HG03565 (cell line): ENCODE measurements around the gene KIR3DL1.
"Not testable (repeated sequence)": the region's sequence is repeated elsewhere in the genome, so short reads cannot be mapped to it uniquely, and the experiment has no call there.

Source experiments
- ATAC-seq: cut with Tn5 transposase; IDR thresholded peaks from one replicate; pipeline ENCODE4 v1.9.1; 2021; ENCODE audit warnings: mild to moderate bottlenecking, moderate library complexity; ENCODE audit not compliant: unreplicated experiment

Gene KIR3DL1

GRCh38 chr19:54806516-54806838, 9.8 kb upstream of the KIR3DL1 start:
- no peak for ATAC-seq

DNA sequence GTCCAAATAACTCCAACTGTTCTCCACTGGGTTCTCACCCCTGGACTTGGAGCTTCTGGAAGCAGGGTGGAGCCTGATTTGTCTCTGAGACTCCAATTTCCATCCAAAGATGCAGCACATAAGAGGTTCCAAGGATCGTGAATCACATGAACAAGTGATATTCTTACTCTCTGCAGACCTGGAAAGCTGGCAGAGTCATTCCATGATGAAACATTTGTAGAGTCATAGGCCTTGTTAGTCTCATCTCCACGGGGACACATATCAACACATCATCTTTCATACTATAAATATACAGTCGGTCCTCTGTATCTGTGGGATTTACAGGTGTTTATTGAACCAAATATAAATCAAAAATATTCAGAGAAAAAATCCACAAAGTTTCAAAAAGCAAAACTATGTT, 1.7 kb upstream of the KIR3DL1 start:
- not testable (repeated sequence) for ATAC-seq

DNA sequence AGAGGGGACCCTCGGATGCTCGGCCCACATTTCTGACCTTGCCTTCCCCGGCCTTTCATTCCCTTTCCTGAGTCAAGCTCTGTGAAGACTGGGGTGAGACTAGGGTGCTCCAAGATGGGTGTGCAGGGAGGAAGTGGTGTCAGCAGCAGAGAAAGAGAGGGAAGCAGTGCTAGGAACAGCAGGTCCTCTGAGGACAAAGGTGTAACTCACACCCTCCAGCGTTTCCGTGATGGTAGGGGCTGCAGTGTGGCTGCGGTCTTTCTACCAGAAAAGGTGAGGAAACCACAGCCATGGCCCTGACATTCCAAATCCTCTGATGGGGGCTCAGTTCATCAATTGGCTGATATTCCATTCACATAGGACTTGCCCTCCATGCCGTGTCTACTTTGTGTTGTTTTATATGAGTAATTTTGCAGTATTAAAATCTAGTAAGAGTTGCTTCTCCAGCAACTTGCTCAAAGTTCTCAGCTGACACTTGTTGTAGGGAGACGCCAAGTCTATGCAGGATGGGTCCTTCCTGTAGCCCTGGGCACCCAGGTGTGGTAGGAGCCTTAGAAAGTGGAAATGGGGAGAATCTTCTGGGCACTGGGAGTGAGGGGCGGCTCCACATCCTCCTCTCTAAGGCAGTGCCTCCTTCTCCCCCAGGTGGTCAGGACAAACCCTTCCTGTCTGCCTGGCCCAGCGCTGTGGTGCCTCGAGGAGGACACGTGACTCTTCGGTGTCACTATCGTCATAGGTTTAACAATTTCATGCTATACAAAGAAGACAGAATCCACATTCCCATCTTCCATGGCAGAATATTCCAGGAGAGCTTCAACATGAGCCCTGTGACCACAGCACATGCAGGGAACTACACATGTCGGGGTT, 1.6 kb downstream of the KIR3DL1 start:
- no peak for ATAC-seq

DNA sequence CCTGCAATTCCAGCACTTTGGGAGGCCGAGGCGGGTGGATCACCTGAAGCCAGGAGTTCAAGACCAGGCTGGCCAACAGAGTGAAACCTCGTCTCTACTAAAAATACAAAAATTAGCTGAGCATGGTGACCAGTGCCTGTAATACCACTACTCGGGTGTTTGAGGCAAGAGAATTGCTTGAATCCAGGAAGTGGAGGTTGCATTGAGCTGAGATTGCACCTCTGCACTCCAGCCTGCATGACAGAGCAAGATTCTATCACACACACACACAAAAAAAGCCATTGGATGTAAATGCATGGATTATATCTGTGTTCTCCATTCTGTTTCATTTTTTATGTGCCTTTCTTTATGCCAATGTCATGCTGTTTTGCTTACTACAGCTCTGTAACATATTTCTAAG, 8.1 kb downstream of the KIR3DL1 start:
- ATAC-seq: not testable (repeated sequence)

DNA sequence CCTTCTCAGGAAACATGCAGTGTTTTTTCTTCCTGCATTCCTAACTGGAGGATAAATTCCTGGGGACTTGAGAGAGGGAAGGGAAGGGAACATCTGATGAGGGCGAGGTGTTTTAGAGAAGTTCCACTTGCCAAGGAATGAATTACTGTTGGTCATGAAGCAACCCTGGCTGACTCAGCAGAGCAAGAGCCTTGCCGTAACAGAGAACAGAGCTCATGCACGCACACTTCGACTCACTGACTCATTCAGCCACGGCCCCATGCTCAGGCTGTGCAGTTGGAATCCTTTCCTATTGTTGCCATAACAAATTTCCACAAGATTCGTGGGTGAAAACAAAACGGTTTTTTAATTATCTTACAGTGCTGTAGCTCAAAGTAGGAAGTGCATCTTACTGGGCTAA, 9.1 kb downstream of the KIR3DL1 start:
- not testable (repeated sequence) for ATAC-seq

DNA sequence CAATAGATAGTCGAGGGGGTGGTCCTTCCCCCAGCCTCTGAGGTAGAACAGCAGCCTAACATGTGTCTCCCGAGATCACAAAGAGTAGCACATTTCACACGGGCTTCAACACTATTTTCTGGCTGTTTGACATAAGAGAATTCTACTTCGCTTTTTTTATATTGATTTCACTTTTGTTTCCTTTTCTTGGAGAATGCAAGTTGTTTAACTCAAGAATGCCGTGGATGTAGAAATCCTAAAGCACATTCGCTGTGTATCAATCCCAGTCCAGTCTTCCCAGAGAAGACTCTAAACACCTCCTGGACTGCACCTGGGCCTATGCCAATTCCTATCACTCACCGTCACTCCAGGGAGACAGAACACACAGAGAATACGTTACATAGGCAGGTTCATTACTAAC, 11.8 kb downstream of the KIR3DL1 start:
- ATAC-seq: not testable (repeated sequence)

- ATAC-seq: not testable (repeated sequence)
Measured at GRCh38 chr19:54832496-54832895, 16.2 kb downstream of the KIR3DL1 start, which contains the start of gene KIR2DS4. Gene KIR2DS4 (plus strand): TSS chr19:54832676.

- ATAC-seq: not testable (repeated sequence)
Measured at GRCh38 chr19:54835126-54835525, 18.9 kb downstream of the KIR3DL1 start.

GRCh38 chr19:54837522-54837921, 21.3 kb downstream of the KIR3DL1 start:
- not testable (repeated sequence) for ATAC-seq

DNA sequence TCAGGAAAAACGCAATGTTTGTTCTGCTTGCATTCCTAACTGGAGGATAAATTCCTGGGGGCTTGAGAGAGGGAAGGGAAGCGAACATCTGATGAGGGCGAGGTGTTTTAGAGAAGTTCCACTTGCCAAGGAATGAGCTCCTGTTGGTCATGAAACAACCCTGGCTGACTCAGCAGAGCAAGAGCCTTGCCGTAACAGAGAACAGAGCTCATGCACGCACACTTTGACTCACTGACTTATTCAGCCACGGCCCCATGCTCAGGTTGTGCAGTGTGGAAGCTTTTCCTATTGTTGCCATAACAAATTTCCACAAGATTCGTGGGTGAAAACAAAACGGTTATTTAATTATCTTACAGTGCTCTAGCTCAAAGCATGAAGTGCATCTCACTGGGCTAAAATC, 26.9 kb downstream of the KIR3DL1 start:
- ATAC-seq: not testable (repeated sequence)

- ATAC-seq: not testable (repeated sequence)
Measured at GRCh38 chr19:54850061-54850640, 33.9 kb downstream of the KIR3DL1 start, which contains the start of gene KIR3DL2. Gene KIR3DL2 (plus strand): TSS chr19:54850443. CDS start chr19:54850476, 33 bp downstream.

DNA sequence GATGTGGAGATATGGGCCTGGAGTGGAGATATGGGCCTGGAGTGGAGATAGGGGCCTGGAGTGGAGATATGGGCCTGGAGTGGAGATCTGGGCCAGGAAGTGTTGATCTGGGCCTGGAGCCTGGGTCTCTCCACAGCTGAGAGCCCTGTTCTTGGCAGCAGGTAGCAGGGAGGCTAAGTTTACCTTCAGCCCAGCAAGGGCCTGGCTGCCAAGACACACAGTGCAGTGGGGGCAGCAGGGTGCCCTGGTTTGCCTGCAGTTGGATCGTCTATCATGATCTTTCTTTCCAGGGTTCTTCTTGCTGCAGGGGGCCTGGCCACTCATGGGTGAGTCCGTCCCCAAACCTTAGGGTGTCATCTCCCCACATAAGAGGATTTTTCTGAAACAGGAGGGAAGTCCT, 34.7 kb downstream of the KIR3DL1 start:
- ATAC-seq: no peak

GRCh38 chr19:54851353-54851752, 35.1 kb downstream of the KIR3DL1 start:
- no peak for ATAC-seq

GRCh38 chr19:54855241-54855640, 39.0 kb downstream of the KIR3DL1 start:
- not testable (repeated sequence) for ATAC-seq

DNA sequence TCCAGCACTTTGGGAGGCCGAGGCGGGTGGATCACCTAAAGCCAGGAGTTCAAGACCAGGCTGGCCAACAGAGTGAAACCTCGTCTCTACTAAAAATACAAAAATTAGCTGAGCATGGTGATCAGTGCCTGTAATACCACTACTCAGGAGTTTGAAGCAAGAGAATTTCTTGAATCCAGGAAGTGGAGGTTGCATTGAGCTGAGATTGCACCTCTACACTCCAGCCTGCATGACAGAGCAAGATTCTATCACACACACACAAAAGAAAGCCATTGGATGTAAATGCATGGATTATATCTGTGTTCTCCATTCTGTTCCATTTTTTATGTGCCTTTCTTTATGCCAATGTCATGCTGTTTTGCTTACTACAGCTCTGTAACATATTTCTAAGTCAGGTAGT, 42.2 kb downstream of the KIR3DL1 start:
- not testable (repeated sequence) for ATAC-seq

- not testable (repeated sequence) for ATAC-seq
Measured at GRCh38 chr19:54859421-54859820, 43.2 kb downstream of the KIR3DL1 start.

- not testable (repeated sequence) for ATAC-seq
Measured at GRCh38 chr19:54863459-54863858, 47.2 kb downstream of the KIR3DL1 start.

DNA sequence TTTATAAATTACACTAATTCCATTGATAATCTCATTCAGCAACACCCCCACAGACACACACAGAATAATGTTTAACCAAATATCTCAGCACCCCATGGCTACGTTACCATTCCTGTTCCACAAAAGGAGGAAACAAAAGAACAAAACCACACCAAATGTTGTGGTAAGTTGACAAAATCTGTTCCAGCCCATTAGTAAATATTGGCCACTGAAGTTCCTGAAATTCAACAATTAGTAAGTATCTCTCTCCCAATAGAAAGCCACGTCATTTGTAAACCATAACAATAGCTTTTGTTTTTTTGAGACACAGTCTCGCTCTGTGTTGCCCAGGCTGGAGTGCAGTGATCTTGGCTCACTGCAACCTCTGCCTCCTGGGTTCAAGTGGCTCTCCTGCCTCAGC, 55.4 kb downstream of the KIR3DL1 start:
- ATAC-seq: no peak

GRCh38 chr19:54873990-54874389, 57.7 kb downstream of the KIR3DL1 start, which contains the start of gene FCAR:
Gene FCAR (plus strand): TSS chr19:54874235. CDS start chr19:54874290, 55 bp downstream.
- ATAC-seq: no peak

GRCh38 chr19:54875506-54875905, 59.2 kb downstream of the KIR3DL1 start:
- ATAC-seq: no peak

- ATAC-seq: no peak
Measured at GRCh38 chr19:54877471-54877870, 61.2 kb downstream of the KIR3DL1 start.
